ENCODE results near the gene KCNQ5.

DNA sequence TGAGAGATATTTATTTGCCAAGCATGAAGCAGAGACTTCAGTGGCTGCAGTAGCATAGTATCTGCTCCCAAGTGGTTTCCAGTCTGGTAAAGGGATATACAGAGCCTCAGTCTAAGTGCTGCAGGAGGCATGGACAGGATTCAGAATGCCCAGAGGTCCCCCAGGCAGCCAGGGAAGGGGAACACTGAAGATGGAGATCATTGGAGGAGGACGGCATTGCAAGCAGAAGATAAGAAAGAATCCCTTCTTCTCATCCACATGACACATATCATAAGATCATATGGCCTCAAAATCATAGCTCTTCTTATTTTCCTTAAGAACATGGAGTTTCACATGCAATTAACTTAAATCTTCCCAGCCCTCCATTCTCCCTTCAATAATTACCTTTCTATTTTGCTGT lies 136.1 kb downstream of the KCNQ5 start:
- TF ChIP-seq TAF1 (IDR thresholded peaks at IDR 0.05; ENCODE audit: low read depth, low read length) (no peak), KDM1A (IDR thresholded peaks at IDR 0.05; ENCODE audit: borderline replicate concordance, low read length) (no peak), RBBP5 (IDR thresholded peaks at IDR 0.05; ENCODE audit: borderline replicate concordance, low read depth, low read length) (no peak), MAFK (IDR thresholded peaks at IDR 0.05; ENCODE audit: low read depth, low read length) (no peak), CREB1 (IDR thresholded peaks at IDR 0.05) (no peak), CTCF (IDR thresholded peaks at IDR 0.05; ENCODE audit: control extremely low read depth in 1 of 3, insufficient read depth in 1 of 3, low read depth in 1 of 3, low read length in 3 of 3) (no peak), MAX (IDR thresholded peaks at IDR 0.05) (no peak), TEAD4 (IDR thresholded peaks at IDR 0.05; ENCODE audit: low read depth, low read length) (no peak), POLR2A (IDR thresholded peaks at IDR 0.05; ENCODE audit: control extremely low read depth in 1 of 2, low read depth in 2 of 2, low read length in 2 of 2) (no peak), BCL11A (IDR thresholded peaks at IDR 0.05; ENCODE audit: low read depth in 2 of 2, low read length in 2 of 2) (no peak)

All from H1 (cell line).